ENCODE measurements around the gene ARHGEF17. TPM values are rescaled to one million over a fixed set of nuclear protein-coding genes. Genes with fewer than 3 reads are reported as not detected.

The ARHGEF17 gene
- polyA plus RNA-seq, 6 donors from 2014 or later = not detected

DNA sequence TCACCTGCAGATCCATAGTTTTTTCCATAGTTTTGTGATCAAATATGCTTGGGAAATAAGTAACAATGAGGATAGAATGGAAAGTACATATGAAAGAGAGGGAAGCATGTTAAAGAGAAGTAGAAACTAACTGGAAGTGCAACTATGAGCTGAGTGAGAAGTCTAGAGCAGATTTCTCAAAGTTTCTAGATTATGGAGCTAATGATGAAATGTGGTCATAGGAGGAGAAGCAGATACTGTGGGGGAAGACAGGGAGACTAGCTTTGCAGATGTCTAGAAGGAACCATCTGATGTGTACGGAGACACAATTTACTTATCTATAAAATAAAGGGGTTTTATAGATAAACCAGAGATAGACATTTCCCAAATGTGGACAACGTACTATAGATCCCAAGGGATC, 105.2 kb downstream of the ARHGEF17 start:
- Mint-ChIP-seq H3K9me3 (peaks cover 0 to 1% (median 0%) of the 10 kb centered on the region in 7 donors), H3K27me3 (no peaks in the 10 kb centered on the region), H3K27ac (peak overlapping the region in 3 of 6 donors; percentile 1 to 66 (median 50)), H3K4me3 (no peak overlapping the region), H3K4me1 (peaks cover 15 to 18% (median 17%) of the 10 kb centered on the region in 3 donors), H3K36me3 (peaks cover 10 to 14% of the 10 kb centered on the region in 2 donors)
- no peak for ATAC-seq (ENCODE audit: low read depth in 2 of 2)
- DNase-seq = no peak

DNA sequence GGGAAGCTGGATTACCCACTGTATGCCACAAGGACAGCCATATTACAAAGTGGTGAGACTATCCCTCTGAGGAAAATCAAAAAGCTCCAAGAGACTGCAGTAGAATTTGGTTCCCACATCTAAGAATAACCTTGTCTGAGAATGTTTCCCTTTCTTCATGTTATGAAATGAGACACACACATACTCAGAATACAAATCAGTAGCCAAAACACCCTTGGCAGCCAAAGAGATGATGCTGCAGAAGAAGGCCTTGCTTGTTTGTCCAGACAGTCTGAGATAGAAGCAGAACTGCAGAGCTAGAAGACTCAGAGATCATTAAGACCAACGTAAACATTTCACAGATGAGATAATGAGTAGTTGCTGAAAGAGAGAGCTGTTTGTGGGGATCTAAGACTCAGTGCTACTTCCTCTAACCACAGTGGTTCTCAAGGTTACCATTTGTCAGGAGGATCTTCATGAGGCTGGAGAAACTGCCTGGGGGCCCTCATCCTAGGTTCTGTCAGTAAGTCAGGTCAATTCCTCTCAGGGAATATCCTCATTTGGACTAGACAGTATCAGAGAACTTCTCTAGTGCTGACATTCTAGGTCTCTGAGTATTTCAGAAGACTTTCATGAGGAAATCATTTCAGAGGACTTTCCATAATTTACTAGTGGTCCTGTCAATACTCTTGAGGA, 107.0 kb downstream of the ARHGEF17 start:
- Mint-ChIP-seq H3K4me3 (no peak overlapping the region), H3K9me3 (peaks cover 0 to 2% (median 0%) of the 10 kb centered on the region in 7 donors), H3K36me3 (peaks cover 8% of the 10 kb centered on the region in 2 donors), H3K4me1 (peaks cover 7 to 12% (median 10%) of the 10 kb centered on the region in 3 donors), H3K27ac (peak overlapping the region in 3 of 6 donors; percentile 11 to 43 (median 20)), H3K27me3 (no peaks in the 10 kb centered on the region)
- ATAC-seq (ENCODE audit: low read depth in 2 of 2) (no peak), DNase-seq (no peak)

- peaks cover 0 to 2% (median 0%) of the 10 kb centered on the region in 7 donors for H3K9me3 Mint-ChIP-seq
- peaks cover 8 to 14% of the 10 kb centered on the region in 2 donors for H3K36me3 Mint-ChIP-seq
- H3K27ac Mint-ChIP-seq = peak overlapping the region in 3 of 6 donors; percentile 12 to 60 (median 52)
- no peaks in the 10 kb centered on the region for H3K27me3 Mint-ChIP-seq
- no peak overlapping the region for H3K4me3 Mint-ChIP-seq
- no peak for ATAC-seq (ENCODE audit: low read depth in 2 of 2)
- H3K4me1 Mint-ChIP-seq = peaks cover 7 to 12% (median 10%) of the 10 kb centered on the region in 3 donors
- no peak for DNase-seq
These were observed 108.0 kb downstream of the ARHGEF17 start for GRCh38 chr11:73415854-73416615.

GRCh38 chr11:73416786-73417185, 108.7 kb downstream of the ARHGEF17 start:
- no peak for ATAC-seq (ENCODE audit: low read depth in 2 of 2)
- H3K27me3 Mint-ChIP-seq = no peaks in the 10 kb centered on the region
- H3K4me1 Mint-ChIP-seq = peaks cover 7 to 13% (median 8%) of the 10 kb centered on the region in 3 donors
- DNase-seq = no peak
- peak overlapping the region in 3 of 6 donors; percentile 47 to 71 (median 54) for H3K27ac Mint-ChIP-seq
- no peak overlapping the region for H3K4me3 Mint-ChIP-seq
- peaks cover 0 to 2% (median 0%) of the 10 kb centered on the region in 7 donors for H3K9me3 Mint-ChIP-seq
- H3K36me3 Mint-ChIP-seq = peaks cover 8 to 14% of the 10 kb centered on the region in 2 donors

Other genes starting within 250 kb of the ARHGEF17 start
- 100 to 1,000 TPM in 3 of 6 donors, 10 to 100 TPM in 3; 43.0 to 134 (median 104) TPM for gene FCHSD2, start 166.0 kb upstream of the ARHGEF17 start, polyA plus RNA-seq (ENCODE audit: low read depth in 6 of 6)
- under 1 TPM in 1 of 6 donors, not detected in 5; 0.18 TPM for gene P2RY2, start 90.0 kb upstream of the ARHGEF17 start, polyA plus RNA-seq (ENCODE audit: low read depth in 6 of 6)
- gene P2RY6, start 35.9 kb upstream of the ARHGEF17 start, polyA plus RNA-seq (ENCODE audit: low read depth in 6 of 6) = not detected
- 10 to 100 TPM; 16.3 to 35.1 (median 21.2) TPM for gene RELT, start 68.1 kb downstream of the ARHGEF17 start, polyA plus RNA-seq (ENCODE audit: low read depth in 6 of 6)

Data from naive B cell (primary cell).